ENCODE data around the gene SH3BGRL2.
"Not testable (repeated sequence)": the region's sequence is repeated elsewhere in the genome, so short reads cannot be mapped to it uniquely, and the experiment has no call there.

SH3BGRL2 gene

DNA sequence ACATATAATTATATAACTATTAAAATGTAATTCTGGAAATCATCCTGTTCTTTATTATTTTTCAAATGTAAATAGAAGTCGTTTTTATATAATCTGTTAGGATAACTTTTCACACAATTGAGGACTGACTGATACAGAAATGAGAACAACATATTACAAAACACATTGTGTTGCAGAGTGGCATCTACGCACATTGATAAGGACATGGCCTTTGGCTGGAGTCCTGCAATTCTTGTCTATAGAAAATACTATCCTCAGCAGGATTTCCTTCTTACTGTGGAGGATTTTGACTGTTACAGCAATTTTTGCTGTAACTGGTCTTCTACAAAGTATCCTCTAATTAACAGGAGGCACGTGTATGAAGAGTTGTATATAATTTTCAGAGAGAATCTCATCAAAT, 19.8 kb downstream of the SH3BGRL2 start:
- TF ChIP-seq ZNF274 (IDR thresholded peaks at IDR 0.05; ENCODE audit: low read depth, low read length), result no peak
- H3K4me3 ChIP-seq (ENCODE audit: low read length), result no peak overlapping the region

DNA sequence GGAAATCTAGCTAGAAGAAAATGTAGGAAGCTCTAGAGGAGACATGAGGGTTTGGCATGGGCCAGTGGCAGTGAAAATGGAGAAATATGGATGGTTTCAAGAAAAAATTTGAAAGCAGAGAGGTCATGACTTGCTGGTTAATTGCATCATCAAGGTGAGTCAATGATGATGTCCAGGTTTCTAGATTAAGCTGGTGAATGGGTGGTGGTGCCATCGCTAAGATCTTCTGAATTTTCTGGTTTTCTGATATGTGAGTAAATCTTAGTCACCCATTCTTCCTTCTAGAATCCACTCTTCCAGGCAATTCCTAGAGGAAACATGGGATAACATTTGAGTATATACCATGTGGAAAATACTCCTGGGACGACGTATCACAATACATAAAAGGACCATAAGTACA, 25.0 kb downstream of the SH3BGRL2 start:
- no peak for TF ChIP-seq ZNF274 (IDR thresholded peaks at IDR 0.05; ENCODE audit: low read depth, low read length)
- no peak overlapping the region for H3K4me3 ChIP-seq (ENCODE audit: low read length)

DNA sequence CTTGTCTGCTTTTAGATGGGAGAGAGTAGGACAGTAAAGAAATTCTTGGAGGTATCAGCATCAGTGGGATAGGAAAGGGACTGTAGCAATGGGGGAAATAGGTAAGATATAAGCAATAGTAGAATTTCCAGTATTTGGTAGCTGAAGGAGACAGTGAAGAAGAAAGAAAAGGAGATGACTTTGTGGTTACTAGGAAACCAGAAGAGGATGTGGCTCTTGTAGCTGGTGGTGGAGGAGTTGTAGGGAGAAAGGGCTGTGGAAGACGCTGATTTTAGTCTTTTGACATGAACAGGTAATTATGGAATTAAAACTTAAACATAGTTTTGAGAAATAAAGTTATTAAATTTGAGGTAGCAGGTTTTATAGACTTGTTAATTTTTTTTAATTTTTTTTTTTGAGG, 26.1 kb downstream of the SH3BGRL2 start:
- no peak overlapping the region for H3K4me3 ChIP-seq (ENCODE audit: low read length)

DNA sequence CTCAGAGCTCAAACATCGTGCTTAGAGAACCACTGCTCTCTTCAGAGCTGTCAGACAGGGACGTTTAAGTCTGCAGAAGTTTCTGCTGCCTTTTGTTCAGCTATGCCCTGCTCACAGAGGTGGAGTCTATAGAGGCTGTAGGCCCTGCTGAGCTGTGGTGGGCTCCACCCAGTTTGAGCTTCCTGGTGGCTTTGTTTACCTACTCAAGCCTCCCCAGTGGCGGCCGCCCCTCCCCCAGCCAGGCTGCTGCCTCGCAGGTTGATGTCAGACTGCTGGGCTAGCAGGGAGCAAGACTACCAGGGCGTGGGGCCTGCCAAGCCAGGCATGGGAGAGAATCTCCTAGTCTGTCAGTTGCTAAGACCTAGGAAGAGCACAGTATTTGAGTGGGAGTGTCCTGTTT, 32.5 kb downstream of the SH3BGRL2 start:
- not testable (repeated sequence) for H3K4me3 ChIP-seq (ENCODE audit: low read length)

More for the DNA sequence above, 26.1 kb downstream of the SH3BGRL2 start:
- TF ChIP-seq ZNF274 (IDR thresholded peaks at IDR 0.05; ENCODE audit: low read depth, low read length), result no peak

DNA sequence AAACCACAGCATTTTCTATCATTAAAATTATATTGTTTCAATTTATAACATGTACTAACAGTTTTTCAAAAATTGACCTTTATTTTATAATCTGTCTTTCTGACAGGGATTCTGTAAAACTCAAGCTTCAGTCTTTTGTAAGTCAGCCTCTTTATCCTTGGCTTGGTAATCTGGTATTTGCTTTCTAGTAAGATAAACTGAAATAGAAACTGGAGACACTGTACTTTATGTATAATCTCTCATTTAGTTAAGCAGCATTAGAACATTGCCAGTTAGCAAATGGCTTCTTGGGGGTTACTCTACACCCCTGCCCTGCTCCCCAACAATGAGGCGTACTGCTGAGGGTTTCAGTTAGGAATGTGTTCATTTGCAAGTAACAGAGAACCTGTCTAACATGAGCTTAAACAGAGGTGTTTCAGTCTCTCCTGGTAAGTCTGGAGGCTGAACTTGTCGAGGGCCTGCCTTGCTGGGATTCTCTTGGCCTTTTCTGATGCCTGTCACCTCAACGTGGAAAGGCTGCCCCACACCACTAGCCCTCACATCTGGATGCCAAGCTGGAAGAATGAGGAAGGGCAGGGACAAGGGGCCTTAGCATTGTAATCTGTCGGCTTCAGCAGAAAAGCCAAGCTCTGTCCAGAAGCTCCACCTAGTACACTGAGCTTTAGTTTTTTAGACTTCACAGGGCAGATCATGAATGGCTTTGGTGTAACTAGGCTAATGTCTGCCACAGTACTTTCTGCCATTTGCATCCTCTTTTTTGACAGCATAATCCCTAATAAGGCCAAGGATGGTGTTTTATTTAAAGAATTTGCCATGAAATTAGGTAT, 34.8 kb downstream of the SH3BGRL2 start:
- no peak overlapping the region for H3K4me3 ChIP-seq (ENCODE audit: low read length)
- TF ChIP-seq ZNF274 (IDR thresholded peaks at IDR 0.05; ENCODE audit: low read depth, low read length), result no peak

DNA sequence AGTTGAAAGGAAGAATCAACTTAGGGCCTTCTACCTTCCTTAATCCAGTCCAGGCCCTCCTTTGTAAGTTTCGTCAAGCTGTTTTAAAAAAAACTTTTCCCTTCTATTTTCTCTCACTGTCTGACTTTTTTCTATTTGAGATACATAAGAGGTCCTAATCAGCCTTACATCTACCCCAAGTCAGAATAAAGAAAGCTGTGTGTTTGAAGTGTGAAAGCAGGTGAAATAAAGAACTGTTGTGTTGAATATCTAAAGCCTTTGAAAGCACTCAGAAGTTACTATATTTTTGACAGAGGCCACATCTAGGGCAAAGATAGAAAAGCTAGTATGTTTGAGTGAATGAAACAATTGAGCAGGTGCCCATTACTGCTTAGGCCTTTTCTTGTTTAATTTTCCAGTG, 35.5 kb downstream of the SH3BGRL2 start:
- H3K4me3 ChIP-seq (ENCODE audit: low read length), result no peak overlapping the region
- TF ChIP-seq ZNF274 (IDR thresholded peaks at IDR 0.05; ENCODE audit: low read depth, low read length), result no peak

DNA sequence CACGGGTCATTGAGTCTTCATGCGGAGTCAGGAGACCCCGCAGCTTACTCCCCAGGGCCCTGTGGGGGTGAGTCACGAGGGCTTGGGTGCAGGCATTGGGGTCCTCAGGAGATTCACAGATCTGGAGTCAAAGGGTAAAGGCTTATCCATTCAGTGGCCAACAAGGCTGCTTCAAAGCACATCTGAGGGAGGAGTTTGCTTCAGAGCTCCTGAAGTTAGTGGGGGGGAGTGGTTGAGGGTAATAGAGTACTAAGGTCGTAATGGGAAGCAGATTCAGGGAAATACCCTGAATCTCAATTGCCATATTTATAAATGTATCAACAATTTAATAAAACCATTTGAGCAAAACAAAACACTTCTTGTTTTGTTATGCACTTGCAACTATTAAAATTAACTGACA, 37.3 kb downstream of the SH3BGRL2 start:
- TF ChIP-seq ZNF274 (IDR thresholded peaks at IDR 0.05; ENCODE audit: low read depth, low read length), result no peak

DNA sequence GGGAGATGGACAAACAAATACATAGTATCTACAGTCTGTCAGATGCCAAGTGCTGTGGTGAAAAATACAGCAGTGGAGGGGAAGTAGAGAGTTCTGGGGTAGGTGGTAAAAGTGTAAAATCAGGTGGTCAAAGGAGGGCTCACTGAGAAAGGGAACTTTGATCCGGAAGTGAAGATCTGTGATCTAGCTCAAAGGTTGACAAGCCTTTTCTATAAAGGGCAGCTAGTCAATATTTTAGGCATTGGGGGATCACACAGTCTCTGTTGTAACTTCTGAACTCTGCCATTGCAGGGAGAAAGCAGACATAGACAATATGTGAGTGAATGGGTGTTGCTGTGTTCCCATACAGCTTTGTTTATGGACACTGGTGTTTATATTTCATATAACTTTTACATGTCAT, 38.6 kb downstream of the SH3BGRL2 start:
- no peak for TF ChIP-seq ZNF274 (IDR thresholded peaks at IDR 0.05; ENCODE audit: low read depth, low read length)

More for the DNA sequence above, 37.3 kb downstream of the SH3BGRL2 start:
- no peak overlapping the region for H3K4me3 ChIP-seq (ENCODE audit: low read length)

DNA sequence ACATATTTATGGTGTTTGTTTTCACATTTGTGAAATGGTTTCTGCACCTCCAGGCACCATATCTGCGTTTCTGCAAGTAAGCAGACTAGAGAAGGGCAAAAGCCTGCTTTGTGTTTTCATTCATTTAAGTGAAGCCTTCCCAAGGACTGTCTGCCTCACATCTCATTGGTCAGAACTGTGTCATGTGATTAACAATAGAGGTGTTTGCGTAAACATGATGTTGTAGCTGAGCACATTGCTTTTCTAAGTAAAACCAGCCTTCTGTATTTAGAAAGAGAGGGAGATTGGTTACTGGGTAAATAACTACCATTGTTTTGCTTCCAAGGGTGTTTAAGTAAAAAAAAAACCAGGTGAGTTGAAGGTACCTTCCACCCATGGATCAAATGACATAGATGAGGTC, 39.7 kb downstream of the SH3BGRL2 start:
- H3K4me3 ChIP-seq (ENCODE audit: low read length), result no peak overlapping the region
- TF ChIP-seq ZNF274 (IDR thresholded peaks at IDR 0.05; ENCODE audit: low read depth, low read length), result no peak

More for the DNA sequence above, 38.6 kb downstream of the SH3BGRL2 start:
- no peak overlapping the region for H3K4me3 ChIP-seq (ENCODE audit: low read length)

DNA sequence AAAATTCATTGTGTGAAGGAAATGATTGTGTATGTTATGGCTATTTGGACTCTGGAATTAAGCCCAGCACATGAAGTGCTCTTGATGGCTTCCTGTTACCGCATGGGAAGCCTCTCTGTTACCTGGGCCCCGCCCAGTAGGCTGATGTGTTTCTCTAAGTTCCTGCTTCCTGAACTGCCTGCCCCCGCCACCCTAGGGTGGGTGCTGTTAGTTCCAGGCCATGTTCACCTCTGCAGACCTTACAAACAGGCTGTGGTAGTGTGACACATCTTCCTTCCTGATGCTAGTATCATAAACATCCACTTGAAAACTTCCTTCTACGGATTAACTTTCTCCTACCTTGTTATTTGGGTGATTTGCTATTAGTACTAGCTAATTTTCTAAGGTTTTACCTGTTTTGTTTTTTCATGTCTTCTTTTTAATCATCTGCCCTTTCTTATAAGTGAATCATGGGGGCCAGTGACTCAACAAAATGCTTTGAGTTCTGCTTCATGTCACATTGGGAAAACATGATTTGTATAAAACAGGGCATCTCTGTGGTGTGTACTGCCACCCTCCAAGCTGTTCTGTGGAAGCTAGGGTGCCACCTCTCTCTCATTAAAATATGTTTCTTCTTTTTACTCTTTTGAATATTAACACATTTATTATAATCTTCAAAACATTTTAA, 40.6 kb downstream of the SH3BGRL2 start:
- H3K4me3 ChIP-seq (ENCODE audit: low read length), result no peak overlapping the region
- TF ChIP-seq ZNF274 (IDR thresholded peaks at IDR 0.05; ENCODE audit: low read depth, low read length), result no peak

DNA sequence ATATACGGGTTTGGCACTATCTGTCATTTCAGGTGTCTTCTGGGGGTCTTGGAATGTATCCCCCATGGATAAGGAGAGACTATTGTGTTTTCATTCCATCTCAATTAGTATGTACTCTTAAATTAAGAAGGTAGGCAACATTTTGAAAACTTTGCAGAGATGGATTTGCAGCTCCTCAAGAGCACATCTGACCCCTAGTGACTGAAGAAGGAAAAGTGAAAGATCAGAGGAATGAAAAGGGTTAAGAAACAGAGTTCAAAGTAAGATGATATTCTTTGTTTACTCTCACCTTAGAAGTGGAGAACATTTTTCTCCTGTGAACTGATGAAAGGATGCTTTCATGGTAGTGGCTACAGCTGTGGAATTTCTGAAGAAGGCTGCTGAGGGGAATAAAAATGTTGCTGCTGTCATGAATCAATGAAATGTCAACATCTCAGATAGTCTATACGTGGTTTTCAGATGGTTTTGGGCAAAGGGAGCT, 41.5 kb downstream of the SH3BGRL2 start:
- no peak for TF ChIP-seq ZNF274 (IDR thresholded peaks at IDR 0.05; ENCODE audit: low read depth, low read length)
- no peak overlapping the region for H3K4me3 ChIP-seq (ENCODE audit: low read length)

DNA sequence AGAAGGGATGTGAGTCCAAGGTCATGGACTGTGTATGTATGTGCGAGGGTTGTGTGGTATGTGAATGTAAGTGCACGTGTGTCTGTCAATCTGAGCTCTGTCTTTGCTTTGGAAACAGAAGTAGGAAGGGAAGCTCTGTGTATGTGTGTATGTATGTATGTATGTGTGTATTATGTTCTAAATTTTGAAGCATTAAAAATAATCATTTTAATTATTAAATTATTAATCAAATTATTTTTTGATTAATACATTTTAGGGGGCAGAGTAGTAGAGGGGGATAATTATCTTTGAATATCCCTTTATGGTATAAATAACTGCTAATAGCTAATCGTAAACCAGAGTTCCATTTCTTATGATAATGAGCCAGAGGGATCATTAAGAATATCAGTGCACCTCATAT, 42.8 kb downstream of the SH3BGRL2 start:
- H3K4me3 ChIP-seq (ENCODE audit: low read length), result no peak overlapping the region
- TF ChIP-seq ZNF274 (IDR thresholded peaks at IDR 0.05; ENCODE audit: low read depth, low read length), result no peak

DNA sequence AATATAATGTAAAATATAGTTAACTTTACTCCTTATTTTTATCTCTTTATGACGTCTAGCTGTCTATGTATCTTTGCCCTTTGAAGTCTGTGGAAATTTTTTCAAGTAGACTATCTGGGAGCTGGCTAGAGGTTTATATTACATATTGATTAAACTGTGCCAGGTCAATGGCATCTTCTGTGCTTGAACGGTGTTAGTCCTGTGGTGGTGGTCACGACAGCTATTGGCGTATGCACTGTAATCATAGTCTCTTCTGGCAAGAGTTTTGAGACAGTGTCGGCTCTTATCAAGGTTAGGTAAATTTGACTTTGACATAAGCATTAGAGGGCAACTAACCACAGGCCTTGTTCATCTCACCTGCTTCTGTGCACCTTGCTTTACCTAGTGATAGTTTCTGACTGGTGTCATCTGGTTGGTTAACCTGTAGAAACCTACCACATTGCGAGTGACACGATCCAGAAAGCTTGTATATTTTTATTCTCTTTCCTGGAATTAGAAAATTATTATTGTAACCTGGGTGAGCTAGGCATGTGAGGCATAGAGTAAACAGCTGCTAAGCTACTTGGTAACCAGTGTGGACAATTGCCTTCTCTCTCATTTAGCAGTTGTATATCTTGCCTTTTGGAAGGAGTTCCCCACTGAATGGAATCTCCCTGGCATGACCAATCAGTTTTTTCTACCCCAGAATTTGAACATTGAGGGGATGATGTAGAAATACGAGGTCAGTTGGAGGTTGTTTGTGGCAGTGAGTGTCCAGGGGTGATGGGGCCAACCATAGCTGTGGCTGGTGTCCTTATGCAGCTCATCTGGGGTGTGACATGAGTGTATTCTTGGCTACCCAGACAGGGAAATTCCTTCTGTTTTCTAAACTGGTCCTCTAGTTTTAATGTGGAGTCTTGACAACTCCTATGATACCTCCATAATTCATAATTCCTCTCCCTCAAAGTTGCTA, 45.9 kb downstream of the SH3BGRL2 start:
- no peak for TF ChIP-seq ZNF274 (IDR thresholded peaks at IDR 0.05; ENCODE audit: low read depth, low read length)

DNA sequence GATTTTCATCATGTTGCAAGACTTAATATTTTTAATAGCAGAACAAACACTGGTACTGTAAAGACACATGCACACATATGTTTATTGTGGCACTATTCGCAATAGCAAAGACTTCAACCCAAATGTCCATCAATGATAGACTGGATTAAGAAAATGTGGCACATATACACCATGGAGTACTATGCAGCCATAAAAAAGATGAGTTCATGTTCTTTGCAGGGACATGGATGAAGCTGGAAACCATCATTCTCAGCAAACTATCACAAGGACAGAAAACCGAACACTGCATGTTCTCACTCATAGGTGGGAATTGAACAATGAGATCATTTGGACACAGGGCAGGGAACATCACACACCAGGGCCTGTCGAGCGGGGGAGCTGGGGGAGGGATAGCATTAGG, 51.6 kb downstream of the SH3BGRL2 start:
- not testable (repeated sequence) for H3K4me3 ChIP-seq (ENCODE audit: low read length)

More for the DNA sequence above, 45.9 kb downstream of the SH3BGRL2 start:
- H3K4me3 ChIP-seq (ENCODE audit: low read length), result no peak overlapping the region
